Activated CD4-positive, alpha-beta T cell treated with anti-CD3 and anti-CD28 coated beads for 24 hours (primary cell): ENCODE measurements around the gene NUMA1.

ENCODE experiments used
- DNase-seq, 2 donors: peaks; one replicate each; pipeline ENCODE4 v3.0.0-alpha.2; 2020; ENCODE audit warnings: low read depth in 2 of 2

The NUMA1 gene

GRCh38 chr11:72023335-72023734 is 57.0 kb downstream of the NUMA1 start:
- no peak for DNase-seq

GRCh38 chr11:72018171-72018570 is 62.2 kb downstream of the NUMA1 start:
- DNase-seq = no peak

GRCh38 chr11:72015511-72016061 is 64.8 kb downstream of the NUMA1 start:
- no peak for DNase-seq

GRCh38 chr11:72014761-72015320 is 65.5 kb downstream of the NUMA1 start:
- no peak for DNase-seq

- no peak for DNase-seq
Observed at GRCh38 chr11:72013765-72014711, 66.3 kb downstream of the NUMA1 start.

GRCh38 chr11:72012897-72013721 is 67.2 kb downstream of the NUMA1 start:
- DNase-seq = no peak

- DNase-seq = no peak
Observed at GRCh38 chr11:72012091-72012630, 68.2 kb downstream of the NUMA1 start.

GRCh38 chr11:72010529-72011233 is 69.7 kb downstream of the NUMA1 start:
- no peak for DNase-seq

- DNase-seq = no peak
Observed at GRCh38 chr11:72009156-72009555, 71.2 kb downstream of the NUMA1 start.

- no peak for DNase-seq
Observed at GRCh38 chr11:72008728-72009127, 71.6 kb downstream of the NUMA1 start.

- no peak for DNase-seq
Observed at GRCh38 chr11:72007587-72007986, 72.8 kb downstream of the NUMA1 start.

GRCh38 chr11:72007089-72007476 is 73.3 kb downstream of the NUMA1 start:
- no peak for DNase-seq

GRCh38 chr11:72006309-72007088 is 73.8 kb downstream of the NUMA1 start:
- DNase-seq = no peak

GRCh38 chr11:72005347-72006260 is 74.7 kb downstream of the NUMA1 start:
- no peak for DNase-seq

- DNase-seq = no peak
Observed at GRCh38 chr11:72004515-72005346, 75.6 kb downstream of the NUMA1 start.

- no peak for DNase-seq
Observed at GRCh38 chr11:72003776-72004171, 76.6 kb downstream of the NUMA1 start.

GRCh38 chr11:72002841-72003775 is 77.2 kb downstream of the NUMA1 start:
- DNase-seq = no peak
